ENCODE measurements around the gene RPS6KA4. TPM values are rescaled to one million over a fixed set of nuclear protein-coding genes. Genes with fewer than 3 reads are reported as not detected.

The RPS6KA4 gene
- total RNA-seq, 2 donors from 2014 or later = 13.0 to 22.7 TPM

- H3K27me3 ChIP-seq = no peaks in the 10 kb centered on the region
- ATAC-seq (no peak), DNase-seq (no peak)
- 71 to 76% methylated on average over 3 to 13 of the region's 13 CpGs for WGBS, 2 donors
- no peak overlapping the region for H3K4me3 ChIP-seq
- no peaks in the 10 kb centered on the region for H3K9me3 ChIP-seq
- peaks cover 0 to 9% of the 10 kb centered on the region in 2 donors for H3K36me3 ChIP-seq (replicated peaks in 1 of 2; ENCODE audit: insufficient read depth in 1 of 2, low read depth in 2 of 2)
- no peak overlapping the region for H3K27ac ChIP-seq
- peaks cover 43% of the 10 kb centered on the region for H3K4me1 ChIP-seq
- no peak for TF ChIP-seq POLR2A (IDR thresholded peaks at IDR 0.05)
- TF ChIP-seq CTCF (IDR thresholded peaks at IDR 0.05) = no peak
- intact Hi-C loops (cut with DNase I) = no loop called here
Observed at GRCh38 chr11:64360448-64360921, 1.5 kb downstream of the RPS6KA4 start.

- 90 to 92% methylated on average over 5 to 16 of the region's 18 CpGs for WGBS, 2 donors
- Histone ChIP-seq H3K36me3 (replicated peaks in 1 of 2; ENCODE audit: insufficient read depth in 1 of 2, low read depth in 2 of 2) (peaks cover 0 to 17% of the 10 kb centered on the region in 2 donors), H3K27ac (no peak overlapping the region), H3K4me3 (no peak overlapping the region), H3K27me3 (no peaks in the 10 kb centered on the region), H3K9me3 (no peaks in the 10 kb centered on the region), H3K4me1 (peaks cover 33% of the 10 kb centered on the region)
- DNase-seq (no peak), ATAC-seq (no peak)
- TF ChIP-seq POLR2A (IDR thresholded peaks at IDR 0.05) (no peak), CTCF (IDR thresholded peaks at IDR 0.05) (no peak)
- intact Hi-C loops (cut with DNase I) = no loop called here
Observed at GRCh38 chr11:64361659-64362058, 2.7 kb downstream of the RPS6KA4 start.

GRCh38 chr11:64362339-64362738 is 3.4 kb downstream of the RPS6KA4 start:
- Histone ChIP-seq H3K27ac (no peak overlapping the region), H3K27me3 (no peaks in the 10 kb centered on the region), H3K9me3 (no peaks in the 10 kb centered on the region), H3K36me3 (replicated peaks in 1 of 2; ENCODE audit: insufficient read depth in 1 of 2, low read depth in 2 of 2) (peaks cover 0 to 17% of the 10 kb centered on the region in 2 donors), H3K4me1 (peaks cover 27% of the 10 kb centered on the region), H3K4me3 (no peak overlapping the region)
- TF ChIP-seq CTCF (IDR thresholded peaks at IDR 0.05) (no peak), POLR2A (IDR thresholded peaks at IDR 0.05) (no peak)
- DNase-seq = no peak
- WGBS, 2 donors = 93 to 94% methylated on average over 8 to 10 of the region's 10 CpGs
- ATAC-seq = no peak
- intact Hi-C loops (cut with DNase I) = no loop called here

- DNase-seq (no peak), ATAC-seq (no peak)
- H3K9me3 ChIP-seq = no peaks in the 10 kb centered on the region
- TF ChIP-seq POLR2A (IDR thresholded peaks at IDR 0.05) = no peak
- no peak for TF ChIP-seq CTCF (IDR thresholded peaks at IDR 0.05)
- H3K27ac ChIP-seq = no peak overlapping the region
- 81 to 89% methylated on average over 6 of the region's 6 CpGs for WGBS, 2 donors
- intact Hi-C loops (cut with DNase I) = no loop called here
- H3K36me3 ChIP-seq (replicated peaks in 1 of 2; ENCODE audit: insufficient read depth in 1 of 2, low read depth in 2 of 2) = peaks cover 0 to 17% of the 10 kb centered on the region in 2 donors
- peaks cover 10% of the 10 kb centered on the region for H3K4me1 ChIP-seq
- no peak overlapping the region for H3K4me3 ChIP-seq
- no peaks in the 10 kb centered on the region for H3K27me3 ChIP-seq
Observed at GRCh38 chr11:64364435-64364834, 5.5 kb downstream of the RPS6KA4 start.

- 89 to 100% methylated on average over 2 to 4 of the region's 4 CpGs for WGBS, 2 donors
- no peak for TF ChIP-seq CTCF (IDR thresholded peaks at IDR 0.05)
- no peak for TF ChIP-seq POLR2A (IDR thresholded peaks at IDR 0.05)
- ATAC-seq (no peak), DNase-seq (no peak)
- Histone ChIP-seq H3K4me1 (peaks cover 6% of the 10 kb centered on the region), H3K9me3 (no peaks in the 10 kb centered on the region), H3K27ac (no peak overlapping the region), H3K36me3 (replicated peaks in 1 of 2; ENCODE audit: insufficient read depth in 1 of 2, low read depth in 2 of 2) (peaks cover 0 to 17% of the 10 kb centered on the region in 2 donors), H3K4me3 (no peak overlapping the region), H3K27me3 (no peaks in the 10 kb centered on the region)
- intact Hi-C loops (cut with DNase I) = no loop called here
Observed at GRCh38 chr11:64364911-64365310, 5.9 kb downstream of the RPS6KA4 start.

Measured in body of pancreas (tissue), 4 donors.